WTC11 (cell line): ENCODE measurements around the gene PYY.
"Not testable (repeated sequence)": the region's sequence is repeated elsewhere in the genome, so short reads cannot be mapped to it uniquely, and the experiment has no call there.

Source experiments
- FOXJ3 ChIP-seq: sonication (generic); formaldehyde crosslinking; IDR thresholded peaks from 2 replicates; pipeline ENCODE4 v1.9.0; 2021; ENCODE audit warnings: missing genetic modification reagents, mild to moderate bottlenecking, borderline replicate concordance
- MLX ChIP-seq: sonication (generic); formaldehyde crosslinking; IDR thresholded peaks from 2 replicates; pipeline ENCODE4 v1.8.1; 2023; ENCODE audit warnings: mild to moderate bottlenecking, missing genetic modification reagents, moderate library complexity
- NR2C2 ChIP-seq: sonication (generic); formaldehyde crosslinking; IDR thresholded peaks from 2 replicates; pipeline ENCODE4 v1.8.0; 2022; ENCODE audit warnings: mild to moderate bottlenecking, missing genetic modification reagents
- TCF7 ChIP-seq: sonication (generic); formaldehyde crosslinking; IDR thresholded peaks from 2 replicates; pipeline ENCODE4 v1.8.0; 2022; ENCODE audit warnings: mild to moderate bottlenecking, low read depth, missing genetic modification reagents, moderate library complexity
- ZNF121 ChIP-seq: sonication (generic); formaldehyde crosslinking; IDR thresholded peaks from 2 replicates; pipeline ENCODE4 v1.8.0; 2023; ENCODE audit warnings: missing genetic modification reagents

- not testable (repeated sequence) for TF ChIP-seq FOXJ3 (CRISPR knock-in tag); ZNF121 (CRISPR knock-in tag); MLX (CRISPR knock-in tag); TCF7 (CRISPR knock-in tag); NR2C2
These were observed 14.3 kb downstream of the PYY start for GRCh38 chr17:43939452-43939851.
